Measurements from ENCODE around the gene TOPBP1.

The TOPBP1 gene

GRCh38 chr3:133608388-133608787, 53.4 kb downstream of the TOPBP1 start:
- DNase-seq (ENCODE audit: low read depth in 2 of 2) = no peak

GRCh38 chr3:133607816-133608215, 53.9 kb downstream of the TOPBP1 start:
- no peak for DNase-seq (ENCODE audit: low read depth in 2 of 2)

- no peak for DNase-seq (ENCODE audit: low read depth in 2 of 2)
Measured at GRCh38 chr3:133606902-133607301, 54.8 kb downstream of the TOPBP1 start.

GRCh38 chr3:133606342-133606741, 55.4 kb downstream of the TOPBP1 start:
- DNase-seq (ENCODE audit: low read depth in 2 of 2) = no peak

GRCh38 chr3:133600572-133601081, 61.1 kb downstream of the TOPBP1 start:
- no peak for DNase-seq (ENCODE audit: low read depth in 2 of 2)

GRCh38 chr3:133599280-133599679, 62.5 kb downstream of the TOPBP1 start:
- DNase-seq (ENCODE audit: low read depth in 2 of 2) = no peak

GRCh38 chr3:133598405-133598804, 63.3 kb downstream of the TOPBP1 start:
- DNase-seq (ENCODE audit: low read depth in 2 of 2) = no peak

GRCh38 chr3:133595341-133595740, 66.4 kb downstream of the TOPBP1 start:
- peak in 1 of 2 donors; percentile 36 for DNase-seq (ENCODE audit: low read depth in 2 of 2)

GRCh38 chr3:133593243-133593642, 68.5 kb downstream of the TOPBP1 start:
- DNase-seq (ENCODE audit: low read depth in 2 of 2) = no peak

- DNase-seq (ENCODE audit: low read depth in 2 of 2) = no peak
Measured at GRCh38 chr3:133592843-133593242, 68.9 kb downstream of the TOPBP1 start.

- DNase-seq (ENCODE audit: low read depth in 2 of 2) = no peak
Measured at GRCh38 chr3:133591271-133591742, 70.4 kb downstream of the TOPBP1 start.

GRCh38 chr3:133589503-133589902, 72.2 kb downstream of the TOPBP1 start:
- no peak for DNase-seq (ENCODE audit: low read depth in 2 of 2)

- no peak for DNase-seq (ENCODE audit: low read depth in 2 of 2)
Measured at GRCh38 chr3:133588784-133589465, 72.8 kb downstream of the TOPBP1 start.

- no peak for DNase-seq (ENCODE audit: low read depth in 2 of 2)
Measured at GRCh38 chr3:133588035-133588434, 73.7 kb downstream of the TOPBP1 start.

- DNase-seq (ENCODE audit: low read depth in 2 of 2) = no peak
Measured at GRCh38 chr3:133583396-133583795, 78.3 kb downstream of the TOPBP1 start.

- no peak for DNase-seq (ENCODE audit: low read depth in 2 of 2)
Measured at GRCh38 chr3:133578548-133579191, 83.1 kb downstream of the TOPBP1 start.

GRCh38 chr3:133576169-133576568, 85.6 kb downstream of the TOPBP1 start:
- no peak for DNase-seq (ENCODE audit: low read depth in 2 of 2)

- DNase-seq (ENCODE audit: low read depth in 2 of 2) = no peak
Measured at GRCh38 chr3:133575086-133575485, 86.7 kb downstream of the TOPBP1 start.

- peak; percentile 44 to 61 for DNase-seq (ENCODE audit: low read depth in 2 of 2)
Measured at GRCh38 chr3:133574260-133574881, 87.4 kb downstream of the TOPBP1 start.

GRCh38 chr3:133573629-133574194, 88.0 kb downstream of the TOPBP1 start, which contains the start of gene CDV3:
Gene CDV3 (plus strand): TSS chr3:133573686. CDS start chr3:133574045, 359 bp downstream.
- DNase-seq (ENCODE audit: low read depth in 2 of 2) = no peak

GRCh38 chr3:133573054-133573628, 88.6 kb downstream of the TOPBP1 start:
- peak; percentile 100 for DNase-seq (ENCODE audit: low read depth in 2 of 2)

Data from stimulated activated CD8-positive, alpha-beta memory T cell treated with anti-CD3 and anti-CD28 coated beads, Interleukin-15, amount 100 ng/mL, for 4 hours (primary cell).